ENCODE measurements around the gene TBC1D1. TPM values are rescaled to one million over a fixed set of nuclear protein-coding genes. Genes with fewer than 3 reads are reported as not detected.

The TBC1D1 gene
- total RNA-seq, 1 donor from 2014 or later = 47.1 TPM

DNA sequence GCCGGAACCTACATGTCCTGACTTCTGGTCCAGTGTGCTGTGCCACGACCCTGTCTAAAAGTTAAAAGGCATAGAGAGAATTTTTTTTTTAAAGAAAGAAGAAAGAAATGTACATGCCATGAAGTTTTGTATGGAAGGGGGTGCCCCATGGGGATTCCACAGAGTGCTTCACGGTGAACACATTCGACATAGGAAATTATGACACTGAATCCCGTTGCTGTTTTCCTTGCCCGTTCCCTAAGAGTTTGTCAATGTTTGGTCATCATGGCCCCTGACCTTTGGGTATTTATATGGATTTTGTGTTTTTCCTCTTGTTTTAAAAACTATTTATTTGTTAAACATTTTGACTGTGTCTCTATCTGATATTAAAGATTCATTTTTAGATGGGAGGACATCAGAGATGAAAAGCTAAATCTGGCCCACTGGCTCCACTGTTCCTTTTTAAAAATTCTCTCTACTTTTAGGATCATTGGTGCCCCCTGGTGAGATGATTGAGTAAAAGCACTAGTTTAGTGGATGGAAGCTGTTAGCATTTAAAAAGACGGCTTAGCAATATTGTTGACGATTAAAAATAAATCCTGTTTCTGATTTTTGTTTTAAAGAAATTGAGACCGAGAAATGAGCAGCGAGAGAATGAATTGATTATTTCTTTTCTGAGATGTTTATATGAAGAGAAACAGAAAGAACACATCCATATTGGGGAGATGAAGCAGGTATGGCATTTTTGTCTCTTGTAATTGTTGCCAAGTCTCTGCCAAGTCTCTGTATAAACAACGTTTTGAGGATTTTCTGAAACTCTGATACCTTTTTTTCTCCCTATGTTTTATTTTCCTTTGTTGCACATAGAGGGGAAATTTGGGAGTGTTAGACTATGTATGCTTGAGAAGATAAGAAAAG lies 144.3 kb downstream of the TBC1D1 start:
- Histone ChIP-seq H3K27me3 (ENCODE audit: control insufficient read depth, insufficient read depth, low read length) (no peaks in the 10 kb centered on the region), H3K36me3 (ENCODE audit: control insufficient read depth, insufficient read depth, low read length) (no peaks in the 10 kb centered on the region), H3K4me3 (ENCODE audit: low read depth, low read length) (no peak overlapping the region)
- TF ChIP-seq CTCF (IDR thresholded peaks at IDR 0.05; ENCODE audit: insufficient read depth, low read length, severe bottlenecking) = peak; percentile 46
- FAIRE-seq (no peak), DNase-seq (ENCODE audit: low read depth) (peak; percentile 52)

- Histone ChIP-seq H3K4me3 (ENCODE audit: low read depth, low read length) (no peak overlapping the region), H3K36me3 (ENCODE audit: control insufficient read depth, insufficient read depth, low read length) (no peaks in the 10 kb centered on the region), H3K27me3 (ENCODE audit: control insufficient read depth, insufficient read depth, low read length) (no peaks in the 10 kb centered on the region)
- no peak for TF ChIP-seq CTCF (IDR thresholded peaks at IDR 0.05; ENCODE audit: insufficient read depth, low read length, severe bottlenecking)
- FAIRE-seq = peak; percentile 32
- DNase-seq (ENCODE audit: low read depth) = no peak
Measured at GRCh38 chr4:38036548-38036947, 145.7 kb downstream of the TBC1D1 start.

GRCh38 chr4:38037612-38038011 lies 146.7 kb downstream of the TBC1D1 start:
- Histone ChIP-seq H3K36me3 (ENCODE audit: control insufficient read depth, insufficient read depth, low read length) (no peaks in the 10 kb centered on the region), H3K4me3 (ENCODE audit: low read depth, low read length) (no peak overlapping the region), H3K27me3 (ENCODE audit: control insufficient read depth, insufficient read depth, low read length) (no peaks in the 10 kb centered on the region)
- FAIRE-seq (no peak), DNase-seq (ENCODE audit: low read depth) (no peak)
- no peak for TF ChIP-seq CTCF (IDR thresholded peaks at IDR 0.05; ENCODE audit: insufficient read depth, low read length, severe bottlenecking)

GRCh38 chr4:38040619-38041018 lies 149.7 kb downstream of the TBC1D1 start:
- FAIRE-seq (no peak), DNase-seq (ENCODE audit: low read depth) (peak; percentile 85)
- Histone ChIP-seq H3K27me3 (ENCODE audit: control insufficient read depth, insufficient read depth, low read length) (no peaks in the 10 kb centered on the region), H3K4me3 (ENCODE audit: low read depth, low read length) (no peak overlapping the region), H3K36me3 (ENCODE audit: control insufficient read depth, insufficient read depth, low read length) (no peaks in the 10 kb centered on the region)
- peak; percentile 11 for TF ChIP-seq CTCF (IDR thresholded peaks at IDR 0.05; ENCODE audit: insufficient read depth, low read length, severe bottlenecking)

DNA sequence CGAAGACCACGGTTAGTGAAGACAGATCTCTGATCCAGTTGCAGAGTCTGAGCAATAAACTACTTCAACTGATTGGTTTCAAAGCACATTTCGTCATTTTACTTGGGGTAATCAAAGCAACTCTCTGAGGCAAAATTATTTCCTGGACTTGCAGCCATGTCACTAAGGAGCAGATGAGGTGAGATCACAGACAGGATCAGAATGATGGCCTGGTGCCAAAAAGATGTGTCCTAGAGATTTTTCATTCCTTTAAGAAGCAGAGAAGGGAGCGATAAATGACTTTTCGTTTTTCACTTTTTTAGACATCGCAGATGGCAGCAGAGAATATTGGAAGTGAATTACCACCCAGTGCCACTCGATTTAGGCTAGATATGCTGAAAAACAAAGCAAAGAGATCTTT lies 153.2 kb downstream of the TBC1D1 start:
- DNase-seq (ENCODE audit: low read depth) (no peak), FAIRE-seq (peak; percentile 81)
- Histone ChIP-seq H3K27me3 (ENCODE audit: control insufficient read depth, insufficient read depth, low read length) (no peaks in the 10 kb centered on the region), H3K36me3 (ENCODE audit: control insufficient read depth, insufficient read depth, low read length) (no peaks in the 10 kb centered on the region), H3K4me3 (ENCODE audit: low read depth, low read length) (no peak overlapping the region)
- TF ChIP-seq CTCF (IDR thresholded peaks at IDR 0.05; ENCODE audit: insufficient read depth, low read length, severe bottlenecking) = no peak
